ENCODE results near the gene SLF2. TPM values are rescaled to one million over a fixed set of nuclear protein-coding genes. Genes with fewer than 3 reads are reported as not detected.

SLF2 gene
- polyA plus RNA-seq, 2 donors, result 5.1 to 9.4 TPM

GRCh38 chr10:100934084-100934659 lies 21.4 kb downstream of the SLF2 start:
- no peak overlapping the region for H3K4me3 ChIP-seq (ENCODE audit: low read depth in 1 of 2, low read length in 2 of 2)
- H3K36me3 ChIP-seq (ENCODE audit: control insufficient read depth in 2 of 2, insufficient read depth in 2 of 2, low read length in 1 of 2), result peaks cover 2 to 9% of the 10 kb centered on the region in 2 donors
- WGBS, 2 donors, result 95% methylated on average over 3 of the region's 3 CpGs
- no peaks in the 10 kb centered on the region for H3K27me3 ChIP-seq (ENCODE audit: control insufficient read depth in 1 of 2, insufficient read depth in 2 of 2, low read length in 2 of 2)
- H3K27ac ChIP-seq (ENCODE audit: low read depth in 2 of 2, low read length in 1 of 2), result no peak overlapping the region
- no peaks in the 10 kb centered on the region for H3K4me1 ChIP-seq (ENCODE audit: control insufficient read depth in 2 of 2, insufficient read depth in 2 of 2, low read length in 1 of 2)
- H3K9me3 ChIP-seq (ENCODE audit: control insufficient read depth in 2 of 2, insufficient read depth in 1 of 2, low read depth in 1 of 2, low read length in 1 of 2), result no peaks in the 10 kb centered on the region

- Histone ChIP-seq H3K27me3 (ENCODE audit: control insufficient read depth in 1 of 2, insufficient read depth in 2 of 2, low read length in 2 of 2) (no peaks in the 10 kb centered on the region), H3K4me3 (ENCODE audit: low read depth in 1 of 2, low read length in 2 of 2) (no peak overlapping the region), H3K9me3 (ENCODE audit: control insufficient read depth in 2 of 2, insufficient read depth in 1 of 2, low read depth in 1 of 2, low read length in 1 of 2) (no peaks in the 10 kb centered on the region), H3K4me1 (ENCODE audit: control insufficient read depth in 2 of 2, insufficient read depth in 2 of 2, low read length in 1 of 2) (no peaks in the 10 kb centered on the region), H3K36me3 (ENCODE audit: control insufficient read depth in 2 of 2, insufficient read depth in 2 of 2, low read length in 1 of 2) (peaks cover 9 to 11% of the 10 kb centered on the region in 2 donors), H3K27ac (ENCODE audit: low read depth in 2 of 2, low read length in 1 of 2) (no peak overlapping the region)
These were observed 27.1 kb downstream of the SLF2 start for GRCh38 chr10:100939763-100940344.

GRCh38 chr10:100942229-100942628 lies 29.5 kb downstream of the SLF2 start:
- no peaks in the 10 kb centered on the region for H3K9me3 ChIP-seq (ENCODE audit: control insufficient read depth in 2 of 2, insufficient read depth in 1 of 2, low read depth in 1 of 2, low read length in 1 of 2)
- H3K27me3 ChIP-seq (ENCODE audit: control insufficient read depth in 1 of 2, insufficient read depth in 2 of 2, low read length in 2 of 2), result no peaks in the 10 kb centered on the region
- no peaks in the 10 kb centered on the region for H3K4me1 ChIP-seq (ENCODE audit: control insufficient read depth in 2 of 2, insufficient read depth in 2 of 2, low read length in 1 of 2)
- H3K27ac ChIP-seq (ENCODE audit: low read depth in 2 of 2, low read length in 1 of 2), result no peak overlapping the region
- H3K36me3 ChIP-seq (ENCODE audit: control insufficient read depth in 2 of 2, insufficient read depth in 2 of 2, low read length in 1 of 2), result peaks cover 9 to 14% of the 10 kb centered on the region in 2 donors
- H3K4me3 ChIP-seq (ENCODE audit: low read depth in 1 of 2, low read length in 2 of 2), result no peak overlapping the region
- WGBS, 2 donors, result 95 to 97% methylated on average over 3 of the region's 3 CpGs

- H3K9me3 ChIP-seq (ENCODE audit: control insufficient read depth in 2 of 2, insufficient read depth in 1 of 2, low read depth in 1 of 2, low read length in 1 of 2), result no peaks in the 10 kb centered on the region
- no peak overlapping the region for H3K4me3 ChIP-seq (ENCODE audit: low read depth in 1 of 2, low read length in 2 of 2)
- H3K36me3 ChIP-seq (ENCODE audit: control insufficient read depth in 2 of 2, insufficient read depth in 2 of 2, low read length in 1 of 2), result peaks cover 7 to 14% of the 10 kb centered on the region in 2 donors
- no peaks in the 10 kb centered on the region for H3K4me1 ChIP-seq (ENCODE audit: control insufficient read depth in 2 of 2, insufficient read depth in 2 of 2, low read length in 1 of 2)
- no peaks in the 10 kb centered on the region for H3K27me3 ChIP-seq (ENCODE audit: control insufficient read depth in 1 of 2, insufficient read depth in 2 of 2, low read length in 2 of 2)
- H3K27ac ChIP-seq (ENCODE audit: low read depth in 2 of 2, low read length in 1 of 2), result no peak overlapping the region
These were observed 30.7 kb downstream of the SLF2 start for GRCh38 chr10:100943508-100943907.

GRCh38 chr10:100945754-100946153 lies 33.0 kb downstream of the SLF2 start:
- Histone ChIP-seq H3K27me3 (ENCODE audit: control insufficient read depth in 1 of 2, insufficient read depth in 2 of 2, low read length in 2 of 2) (no peaks in the 10 kb centered on the region), H3K4me3 (ENCODE audit: low read depth in 1 of 2, low read length in 2 of 2) (no peak overlapping the region), H3K4me1 (ENCODE audit: control insufficient read depth in 2 of 2, insufficient read depth in 2 of 2, low read length in 1 of 2) (no peaks in the 10 kb centered on the region), H3K27ac (ENCODE audit: low read depth in 2 of 2, low read length in 1 of 2) (no peak overlapping the region), H3K9me3 (ENCODE audit: control insufficient read depth in 2 of 2, insufficient read depth in 1 of 2, low read depth in 1 of 2, low read length in 1 of 2) (no peaks in the 10 kb centered on the region), H3K36me3 (ENCODE audit: control insufficient read depth in 2 of 2, insufficient read depth in 2 of 2, low read length in 1 of 2) (peaks cover 0 to 6% of the 10 kb centered on the region in 2 donors)

GRCh38 chr10:100948916-100949315 lies 36.2 kb downstream of the SLF2 start:
- Histone ChIP-seq H3K4me3 (ENCODE audit: low read depth in 1 of 2, low read length in 2 of 2) (no peak overlapping the region), H3K4me1 (ENCODE audit: control insufficient read depth in 2 of 2, insufficient read depth in 2 of 2, low read length in 1 of 2) (no peaks in the 10 kb centered on the region), H3K36me3 (ENCODE audit: control insufficient read depth in 2 of 2, insufficient read depth in 2 of 2, low read length in 1 of 2) (peaks cover 2 to 5% of the 10 kb centered on the region in 2 donors), H3K9me3 (ENCODE audit: control insufficient read depth in 2 of 2, insufficient read depth in 1 of 2, low read depth in 1 of 2, low read length in 1 of 2) (no peaks in the 10 kb centered on the region), H3K27ac (ENCODE audit: low read depth in 2 of 2, low read length in 1 of 2) (no peak overlapping the region), H3K27me3 (ENCODE audit: control insufficient read depth in 1 of 2, insufficient read depth in 2 of 2, low read length in 2 of 2) (no peaks in the 10 kb centered on the region)
- 93 to 94% methylated on average over 3 of the region's 3 CpGs for WGBS, 2 donors

- Histone ChIP-seq H3K9me3 (ENCODE audit: control insufficient read depth in 2 of 2, insufficient read depth in 1 of 2, low read depth in 1 of 2, low read length in 1 of 2) (no peaks in the 10 kb centered on the region), H3K36me3 (ENCODE audit: control insufficient read depth in 2 of 2, insufficient read depth in 2 of 2, low read length in 1 of 2) (peaks cover 0 to 4% of the 10 kb centered on the region in 2 donors), H3K27me3 (ENCODE audit: control insufficient read depth in 1 of 2, insufficient read depth in 2 of 2, low read length in 2 of 2) (no peaks in the 10 kb centered on the region), H3K27ac (ENCODE audit: low read depth in 2 of 2, low read length in 1 of 2) (no peak overlapping the region), H3K4me1 (ENCODE audit: control insufficient read depth in 2 of 2, insufficient read depth in 2 of 2, low read length in 1 of 2) (no peaks in the 10 kb centered on the region), H3K4me3 (ENCODE audit: low read depth in 1 of 2, low read length in 2 of 2) (no peak overlapping the region)
These were observed 47.5 kb downstream of the SLF2 start for GRCh38 chr10:100960251-100960650.

- Histone ChIP-seq H3K36me3 (ENCODE audit: control insufficient read depth in 2 of 2, insufficient read depth in 2 of 2, low read length in 1 of 2) (peaks cover 0 to 4% of the 10 kb centered on the region in 2 donors), H3K4me1 (ENCODE audit: control insufficient read depth in 2 of 2, insufficient read depth in 2 of 2, low read length in 1 of 2) (no peaks in the 10 kb centered on the region), H3K27me3 (ENCODE audit: control insufficient read depth in 1 of 2, insufficient read depth in 2 of 2, low read length in 2 of 2) (no peaks in the 10 kb centered on the region), H3K9me3 (ENCODE audit: control insufficient read depth in 2 of 2, insufficient read depth in 1 of 2, low read depth in 1 of 2, low read length in 1 of 2) (no peaks in the 10 kb centered on the region), H3K27ac (ENCODE audit: low read depth in 2 of 2, low read length in 1 of 2) (no peak overlapping the region), H3K4me3 (ENCODE audit: low read depth in 1 of 2, low read length in 2 of 2) (no peak overlapping the region)
- WGBS, 2 donors, result 74 to 78% methylated on average over 4 of the region's 4 CpGs
These were observed 49.8 kb downstream of the SLF2 start for GRCh38 chr10:100962351-100963080.

GRCh38 chr10:100963826-100964225 lies 51.1 kb downstream of the SLF2 start:
- Histone ChIP-seq H3K36me3 (ENCODE audit: control insufficient read depth in 2 of 2, insufficient read depth in 2 of 2, low read length in 1 of 2) (peaks cover 0 to 1% of the 10 kb centered on the region in 2 donors), H3K4me3 (ENCODE audit: low read depth in 1 of 2, low read length in 2 of 2) (no peak overlapping the region), H3K9me3 (ENCODE audit: control insufficient read depth in 2 of 2, insufficient read depth in 1 of 2, low read depth in 1 of 2, low read length in 1 of 2) (no peaks in the 10 kb centered on the region), H3K27me3 (ENCODE audit: control insufficient read depth in 1 of 2, insufficient read depth in 2 of 2, low read length in 2 of 2) (no peaks in the 10 kb centered on the region), H3K27ac (ENCODE audit: low read depth in 2 of 2, low read length in 1 of 2) (no peak overlapping the region), H3K4me1 (ENCODE audit: control insufficient read depth in 2 of 2, insufficient read depth in 2 of 2, low read length in 1 of 2) (peaks cover 0 to 3% of the 10 kb centered on the region in 2 donors)
- 90 to 96% methylated on average over 1 of the region's 1 CpG for WGBS, 2 donors

GRCh38 chr10:100965820-100966219 lies 53.1 kb downstream of the SLF2 start:
- Histone ChIP-seq H3K9me3 (ENCODE audit: control insufficient read depth in 2 of 2, insufficient read depth in 1 of 2, low read depth in 1 of 2, low read length in 1 of 2) (no peaks in the 10 kb centered on the region), H3K36me3 (ENCODE audit: control insufficient read depth in 2 of 2, insufficient read depth in 2 of 2, low read length in 1 of 2) (no peaks in the 10 kb centered on the region), H3K4me3 (ENCODE audit: low read depth in 1 of 2, low read length in 2 of 2) (no peak overlapping the region), H3K27ac (ENCODE audit: low read depth in 2 of 2, low read length in 1 of 2) (no peak overlapping the region), H3K27me3 (ENCODE audit: control insufficient read depth in 1 of 2, insufficient read depth in 2 of 2, low read length in 2 of 2) (no peaks in the 10 kb centered on the region), H3K4me1 (ENCODE audit: control insufficient read depth in 2 of 2, insufficient read depth in 2 of 2, low read length in 1 of 2) (peaks cover 0 to 5% of the 10 kb centered on the region in 2 donors)
- 71 to 76% methylated on average over 5 of the region's 5 CpGs for WGBS, 2 donors
